Sigmoid colon (tissue), 4 donors: ENCODE measurements around the gene ASCL3.

Experiments used
- POLR2A ChIP-seq, 2 donors: fragments of 450-650 bp; IDR thresholded peaks; one replicate each; pipeline ENCODE4 v1.6.1; 2016; ENCODE audit warnings: antibody characterized with exemption in 2 of 2, mild to moderate bottlenecking in 2 of 2, moderate library complexity in 2 of 2
- POLR2AphosphoS5 ChIP-seq, 4 donors: sonication (generic); formaldehyde crosslinking; IDR thresholded peaks; one replicate each; pipeline ENCODE4 v1.6.1; 2017; ENCODE audit warnings: antibody characterized with exemption in 4 of 4
- TF ChIP-seq, protein P1 (sequence below), 4 experiments: fragments of 450-650 bp in 3 of 4; fragments of 200-600 bp in 1 of 4; IDR thresholded peaks; one replicate each; pipeline ENCODE4 v1.5.1; 2016 to 2019; ENCODE audit warnings: antibody characterized with exemption in 4 of 4, mild to moderate bottlenecking in 3 of 4, moderate library complexity in 2 of 4

DNA sequence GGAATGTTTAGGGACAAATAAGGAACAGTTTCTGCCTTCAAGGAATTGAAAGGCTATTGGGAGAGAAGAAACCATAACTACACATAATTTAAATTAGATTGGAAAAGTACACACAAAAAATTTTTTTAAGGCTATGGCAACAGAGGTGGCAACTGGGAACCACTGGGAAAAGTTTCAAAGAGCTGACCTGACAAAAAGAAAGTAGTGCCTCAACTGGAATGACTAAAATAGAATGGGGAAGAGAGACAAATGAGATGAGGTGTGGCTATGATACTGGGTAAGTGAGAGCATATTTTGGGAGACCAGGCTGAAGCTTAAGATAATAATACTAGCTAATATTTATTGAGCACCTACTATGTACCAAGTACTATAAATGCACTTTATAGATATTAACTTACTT is 34.7 kb downstream of the ASCL3 start:
- no peak for TF ChIP-seq POLR2AphosphoS5 (IDR thresholded peaks at IDR 0.05)
- no peak for TF ChIP-seq POLR2A (IDR thresholded peaks at IDR 0.05)
- TF ChIP-seq, protein P1, sequence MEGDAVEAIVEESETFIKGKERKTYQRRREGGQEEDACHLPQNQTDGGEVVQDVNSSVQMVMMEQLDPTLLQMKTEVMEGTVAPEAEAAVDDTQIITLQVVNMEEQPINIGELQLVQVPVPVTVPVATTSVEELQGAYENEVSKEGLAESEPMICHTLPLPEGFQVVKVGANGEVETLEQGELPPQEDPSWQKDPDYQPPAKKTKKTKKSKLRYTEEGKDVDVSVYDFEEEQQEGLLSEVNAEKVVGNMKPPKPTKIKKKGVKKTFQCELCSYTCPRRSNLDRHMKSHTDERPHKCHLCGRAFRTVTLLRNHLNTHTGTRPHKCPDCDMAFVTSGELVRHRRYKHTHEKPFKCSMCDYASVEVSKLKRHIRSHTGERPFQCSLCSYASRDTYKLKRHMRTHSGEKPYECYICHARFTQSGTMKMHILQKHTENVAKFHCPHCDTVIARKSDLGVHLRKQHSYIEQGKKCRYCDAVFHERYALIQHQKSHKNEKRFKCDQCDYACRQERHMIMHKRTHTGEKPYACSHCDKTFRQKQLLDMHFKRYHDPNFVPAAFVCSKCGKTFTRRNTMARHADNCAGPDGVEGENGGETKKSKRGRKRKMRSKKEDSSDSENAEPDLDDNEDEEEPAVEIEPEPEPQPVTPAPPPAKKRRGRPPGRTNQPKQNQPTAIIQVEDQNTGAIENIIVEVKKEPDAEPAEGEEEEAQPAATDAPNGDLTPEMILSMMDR (IDR thresholded peaks at IDR 0.05) = no peak
